Smooth muscle cell of the brain vasculature (primary cell): ENCODE data around the gene LHPP.

ENCODE experiments used
- DNase-seq: peaks from one replicate; pipeline ENCODE4 v3.0.0-alpha.2; 2012; ENCODE audit warnings: low read depth, low spot score

Gene LHPP

GRCh38 chr10:124520558-124521428 is 59.2 kb downstream of the LHPP start:
- no peak for DNase-seq

DNA sequence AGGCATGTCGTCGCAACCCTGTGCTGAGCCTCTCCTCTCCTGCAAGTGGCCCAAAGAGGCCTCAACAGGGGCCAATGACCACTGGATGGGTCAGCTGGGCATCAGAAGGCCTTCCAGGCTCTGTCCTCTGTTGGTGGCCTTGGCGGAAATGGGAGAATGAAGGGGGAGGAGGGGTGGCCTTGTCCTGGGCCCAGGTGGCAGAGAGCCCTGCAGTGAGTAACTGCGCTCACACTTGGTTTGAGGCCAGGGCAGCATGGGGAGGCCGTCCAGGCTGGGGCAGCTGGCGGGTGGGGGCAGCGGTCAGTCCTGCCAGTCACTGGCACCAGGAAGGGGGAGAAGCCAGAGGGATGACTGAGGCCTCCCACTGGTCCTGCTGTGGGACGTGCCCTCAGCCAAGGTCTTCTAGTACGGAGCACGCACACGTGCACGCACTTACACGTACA is 59.8 kb downstream of the LHPP start:
- DNase-seq, result no peak

GRCh38 chr10:124522131-124522932 is 60.7 kb downstream of the LHPP start:
- DNase-seq, result no peak

DNA sequence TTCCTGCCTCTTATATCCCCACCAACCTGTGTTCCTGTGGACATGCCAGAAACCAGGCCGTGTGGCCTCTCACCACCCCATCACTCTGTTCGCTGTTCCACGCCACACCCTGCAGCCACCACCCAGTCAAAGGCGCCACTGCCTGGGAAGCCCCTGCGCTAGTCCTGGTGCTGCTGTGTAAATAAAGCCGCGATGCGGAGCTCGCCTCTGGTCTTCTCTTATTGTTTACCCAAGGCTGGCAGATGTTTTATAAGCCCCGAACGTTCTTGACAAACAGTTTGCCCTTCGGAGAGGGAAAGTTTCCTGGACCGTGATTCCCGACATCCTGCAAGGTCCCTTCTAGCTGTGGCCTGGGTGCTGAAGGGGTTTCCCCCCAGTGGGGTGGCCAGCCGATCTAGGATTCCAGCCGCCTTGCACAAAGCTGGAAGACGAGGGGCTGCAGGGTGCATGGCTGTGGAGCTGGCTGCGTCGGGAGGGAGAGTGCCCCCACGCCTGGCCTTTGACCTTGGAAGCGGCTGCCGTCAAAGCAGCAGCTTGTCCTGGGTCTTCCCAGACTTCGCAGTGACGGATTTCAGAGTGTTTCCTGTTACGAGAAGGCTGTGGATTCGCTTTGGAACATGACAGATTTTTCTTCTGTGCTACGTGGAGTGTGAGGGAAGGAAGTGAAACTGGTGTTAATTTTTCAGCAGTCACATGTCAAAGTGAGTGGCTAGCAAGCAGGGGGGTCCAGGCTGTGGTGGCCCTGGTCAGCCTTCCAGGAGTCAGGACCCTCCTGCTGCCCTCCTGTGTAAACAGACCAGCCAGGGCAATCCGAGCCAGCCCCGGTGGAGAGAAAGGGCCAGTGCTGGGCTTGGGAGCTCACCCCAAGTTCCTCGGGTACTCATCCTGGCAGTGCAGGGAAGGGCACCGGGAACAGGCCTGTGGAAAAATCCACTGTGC is 61.6 kb downstream of the LHPP start:
- no peak for DNase-seq

- no peak for DNase-seq
These were observed 62.3 kb downstream of the LHPP start for GRCh38 chr10:124523901-124524300.

DNA sequence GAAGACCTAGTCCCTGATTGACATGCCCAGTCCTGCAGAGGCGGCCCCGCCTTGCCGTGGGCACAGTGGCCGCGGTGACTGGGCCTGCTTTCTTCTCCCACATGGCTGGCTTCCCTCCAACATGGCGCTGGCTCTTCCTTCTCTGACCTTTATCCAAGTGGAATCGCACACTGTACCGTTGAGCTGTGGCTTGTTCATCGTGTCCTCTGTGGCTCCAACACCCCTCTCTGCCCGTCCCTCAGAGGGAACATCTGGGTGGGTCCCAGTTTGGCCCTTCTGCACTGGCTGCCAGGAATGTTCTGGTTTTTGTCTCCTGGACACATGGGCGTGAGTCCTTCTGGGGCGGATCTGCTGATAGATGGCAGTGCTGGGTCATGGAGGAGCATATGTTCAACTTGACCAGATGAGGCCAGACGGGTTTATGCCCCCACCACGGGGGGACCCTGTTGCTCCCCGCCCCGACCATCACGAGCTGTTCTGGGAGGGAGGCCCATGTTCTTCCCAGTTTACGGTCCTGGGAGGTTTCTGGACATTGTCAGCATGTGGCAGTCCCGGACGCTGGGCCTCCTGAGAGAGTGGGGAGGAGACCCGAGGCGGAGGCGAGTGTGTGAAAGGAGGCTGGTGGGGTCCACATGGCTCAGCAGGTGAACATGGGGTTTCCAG is 63.5 kb downstream of the LHPP start:
- no peak for DNase-seq

DNA sequence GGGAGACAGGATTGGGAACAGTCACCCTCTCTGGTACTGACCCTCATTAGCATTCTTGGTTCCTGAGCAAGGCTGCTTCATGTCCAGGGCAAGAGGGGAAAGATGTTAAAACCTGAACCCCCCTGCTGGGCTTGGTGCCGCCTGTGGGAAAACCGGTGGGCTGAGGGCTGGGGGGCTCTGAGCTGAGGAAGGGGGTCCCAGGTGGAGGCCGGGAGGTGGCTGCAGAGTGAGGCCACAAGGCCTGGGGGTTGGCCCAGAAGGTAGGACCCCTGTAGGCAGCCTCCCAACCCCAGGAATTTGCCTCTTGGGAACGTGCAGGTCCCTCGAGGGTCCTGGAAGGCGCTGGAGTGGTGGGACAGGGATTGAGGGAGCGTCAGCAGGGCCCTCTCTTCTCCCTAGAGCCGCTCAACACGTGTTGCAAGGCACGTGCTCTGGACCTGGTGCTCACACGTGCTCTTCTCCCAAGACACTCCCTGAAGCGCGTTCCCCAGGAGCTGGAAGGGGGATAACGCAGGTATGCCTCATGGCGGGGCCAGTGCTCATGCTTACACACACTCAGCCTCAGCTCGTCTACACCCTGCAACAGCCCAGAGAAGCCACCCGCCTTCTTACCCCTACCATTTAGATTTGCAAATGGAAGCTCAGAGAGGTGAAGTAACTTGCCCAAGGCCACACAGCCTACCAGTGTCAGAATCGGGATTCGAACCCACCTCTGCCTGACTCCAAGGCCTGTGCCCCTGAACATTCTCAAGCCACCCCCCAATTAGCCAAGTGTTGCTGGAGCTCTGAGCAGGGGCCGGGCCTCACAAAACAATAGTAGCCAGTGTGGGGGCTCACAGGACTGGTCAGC is 64.4 kb downstream of the LHPP start:
- DNase-seq, result no peak

GRCh38 chr10:124526621-124527267 is 65.1 kb downstream of the LHPP start:
- no peak for DNase-seq

- DNase-seq, result no peak
These were observed 66.3 kb downstream of the LHPP start for GRCh38 chr10:124527874-124528395.

- no peak for DNase-seq
These were observed 68.1 kb downstream of the LHPP start for GRCh38 chr10:124529661-124530214.

DNA sequence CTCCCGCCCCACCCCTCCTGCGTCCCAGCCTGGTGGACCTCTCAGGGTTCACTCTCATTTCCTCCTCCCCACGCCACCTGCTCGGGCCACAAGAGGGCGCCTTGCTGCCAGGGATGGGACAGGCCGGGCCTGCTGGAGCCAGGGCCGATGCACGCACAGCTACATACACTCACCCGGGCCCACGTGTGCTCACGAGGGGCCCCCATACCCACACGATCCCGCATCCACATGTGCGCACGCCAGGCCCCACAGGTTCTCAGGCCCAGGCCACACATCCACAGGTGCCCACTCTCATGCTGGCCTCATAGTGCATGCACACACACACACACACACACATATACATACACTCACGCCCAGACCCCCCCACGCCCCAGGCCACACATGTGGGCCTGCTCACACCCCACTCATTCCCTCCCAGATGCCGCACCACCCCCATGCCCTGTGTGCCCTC is 68.6 kb downstream of the LHPP start:
- DNase-seq, result peak; percentile 35

DNA sequence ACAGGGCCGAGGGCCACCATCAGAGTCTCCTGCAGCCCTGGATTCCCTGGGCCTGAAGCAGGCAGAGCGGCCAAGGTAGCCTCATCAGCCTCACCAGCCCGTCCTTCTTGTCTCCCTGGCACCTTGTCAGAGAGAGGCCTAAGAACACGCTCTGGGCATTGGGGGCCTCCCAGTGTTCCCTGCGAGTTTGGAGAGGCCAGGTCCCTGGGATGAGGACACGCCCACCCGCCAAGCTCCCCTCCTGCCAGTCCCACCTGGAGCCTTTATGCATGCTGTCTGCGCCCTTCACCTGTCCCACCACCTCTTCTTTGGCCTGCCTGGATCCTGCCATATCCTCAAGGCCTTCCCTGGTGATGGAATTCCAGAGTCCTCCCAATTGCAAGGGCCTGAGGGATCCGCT is 69.2 kb downstream of the LHPP start:
- DNase-seq, result no peak

DNA sequence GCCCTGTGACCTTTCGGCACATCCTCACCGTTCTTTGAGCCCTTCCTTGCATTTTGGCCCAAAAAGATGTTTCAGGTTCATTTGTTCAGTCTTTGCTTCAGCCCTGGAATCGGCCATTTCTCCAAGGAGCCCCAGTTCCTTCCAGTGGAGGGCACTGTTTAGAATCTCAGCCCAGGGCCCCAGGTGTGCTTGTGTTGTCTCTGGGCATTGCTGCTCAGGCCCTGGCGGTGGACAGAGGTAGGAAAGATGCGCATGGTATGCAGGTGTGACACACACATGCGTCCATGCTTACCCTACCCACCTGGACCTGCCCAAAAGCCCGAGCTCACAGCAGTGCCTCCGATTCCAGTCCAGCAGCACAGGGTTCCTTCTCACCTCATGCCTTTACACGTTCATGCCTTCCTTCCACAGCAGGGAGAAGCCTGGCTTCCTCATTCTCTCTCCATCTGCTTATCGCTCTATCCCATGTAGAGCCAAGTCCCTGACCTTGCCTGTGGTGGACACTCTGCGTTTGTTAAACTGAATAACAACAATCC is 70.6 kb downstream of the LHPP start:
- DNase-seq, result no peak

- no peak for DNase-seq
These were observed 71.2 kb downstream of the LHPP start for GRCh38 chr10:124532788-124533187.

DNA sequence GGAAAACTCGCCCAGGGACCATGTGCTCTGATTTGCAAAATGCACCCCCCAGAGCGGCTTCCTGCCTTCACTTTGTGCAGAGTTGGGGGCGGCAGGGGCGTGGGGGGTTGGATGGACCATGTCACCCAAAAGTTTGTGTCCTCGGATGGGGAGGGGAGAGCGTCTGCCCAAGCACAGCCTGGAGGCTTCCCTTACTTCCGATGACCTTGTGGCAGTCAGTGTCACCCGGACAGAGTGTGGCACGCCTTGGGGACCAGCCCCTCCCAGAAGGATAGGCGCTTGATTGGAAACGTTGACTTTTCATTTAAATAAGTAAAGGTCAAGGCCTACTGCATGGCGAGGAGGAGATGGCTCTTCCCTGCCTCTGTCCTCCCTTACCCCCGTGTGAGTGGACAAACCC is 71.6 kb downstream of the LHPP start:
- DNase-seq, result no peak

GRCh38 chr10:124534231-124534798 is 72.7 kb downstream of the LHPP start:
- no peak for DNase-seq

- DNase-seq, result no peak
These were observed 73.4 kb downstream of the LHPP start for GRCh38 chr10:124534826-124535601.
